Mesenchymal stem cell (in vitro differentiated cells and primary cell): ENCODE results near the gene NPAS2.

Experiments
- DNase-seq: peaks from one replicate; pipeline ENCODE4 v3.0.0-alpha.2; 2013
- H2AFZ ChIP-seq: one replicate; pipeline ENCODE4 v1.6.1; 2013; ENCODE audit warnings: low read depth, mild to moderate bottlenecking, control low read depth, inconsistent platforms, low read length, moderate library complexity
- H2AK5ac ChIP-seq: 2 replicates; pipeline ENCODE4 v1.6.1; 2013; ENCODE audit warnings: low read length, moderate library complexity, mild to moderate bottlenecking, inconsistent platforms; ENCODE audit not compliant: severe bottlenecking
- H2BK120ac ChIP-seq: one replicate; pipeline ENCODE4 v1.6.1; 2013; ENCODE audit warnings: low read depth, mild to moderate bottlenecking, inconsistent platforms, low read length, moderate library complexity
- H2BK12ac ChIP-seq, 2 experiments: one replicate each; pipeline ENCODE4 v1.6.1; 2013; ENCODE audit warnings: inconsistent platforms in 2 of 2, low read length in 2 of 2, mild to moderate bottlenecking in 2 of 2, moderate library complexity in 2 of 2, control low read depth in 1 of 2
- H2BK15ac ChIP-seq: one replicate; pipeline ENCODE4 v1.6.1; 2013; ENCODE audit warnings: mild to moderate bottlenecking, low read depth, inconsistent platforms; ENCODE audit not compliant: poor library complexity, severe bottlenecking
- H2BK5ac ChIP-seq: 2 replicates; pipeline ENCODE4 v1.6.1; 2013; ENCODE audit warnings: low read depth, mild to moderate bottlenecking, low read length, control low read depth, inconsistent platforms; ENCODE audit not compliant: poor library complexity, severe bottlenecking
- H3K14ac ChIP-seq, 2 experiments: one replicate each; pipeline ENCODE4 v1.6.1; 2013; ENCODE audit warnings: inconsistent platforms in 2 of 2, low read length in 2 of 2, control low read depth in 1 of 2, mild to moderate bottlenecking in 1 of 2, moderate library complexity in 1 of 2
- H3K18ac ChIP-seq, 2 experiments: one replicate each; pipeline ENCODE4 v1.6.1; 2013; ENCODE audit warnings: inconsistent platforms in 2 of 2, low read length in 2 of 2, control low read depth in 1 of 2, low read depth in 1 of 2, mild to moderate bottlenecking in 1 of 2
- H3K23ac ChIP-seq, 2 experiments: one replicate each; pipeline ENCODE4 v1.6.1; 2013; ENCODE audit warnings: inconsistent platforms in 2 of 2, low read length in 2 of 2, mild to moderate bottlenecking in 2 of 2, moderate library complexity in 2 of 2, control low read depth in 1 of 2
- H3K27ac ChIP-seq: 2 replicates; pipeline ENCODE4 v1.5.1; 2013; ENCODE audit warnings: mild to moderate bottlenecking, moderate library complexity, low read length, control low read depth, inconsistent platforms; ENCODE audit not compliant: poor library complexity, severe bottlenecking
- H3K27me3 ChIP-seq, 2 experiments: 2 replicates each; pipeline versions ENCODE4 v1.6.1 to v1.7.0; 2013; ENCODE audit warnings: low read length in 2 of 2, mild to moderate bottlenecking in 2 of 2, moderate library complexity in 2 of 2, control low read depth in 1 of 2, inconsistent platforms in 1 of 2; ENCODE audit not compliant: control insufficient read depth in 1 of 2, insufficient read depth in 1 of 2
- H3K36me3 ChIP-seq, 2 experiments: 2 replicates each; pipeline versions ENCODE4 v1.6.1 to v1.7.0; 2013; ENCODE audit warnings: low read length in 2 of 2, control low read depth in 1 of 2, inconsistent platforms in 1 of 2, low read depth in 1 of 2, mild to moderate bottlenecking in 1 of 2; ENCODE audit not compliant: insufficient read depth in 2 of 2, control insufficient read depth in 1 of 2
- H3K4ac ChIP-seq, 2 experiments: one replicate each; pipeline ENCODE4 v1.6.1; 2013; ENCODE audit warnings: inconsistent platforms in 2 of 2, low read length in 2 of 2, mild to moderate bottlenecking in 2 of 2, moderate library complexity in 2 of 2, control low read depth in 1 of 2, low read depth in 1 of 2
- H3K4me1 ChIP-seq: 2 replicates; pipeline ENCODE4 v1.6.1; 2013; ENCODE audit warnings: low read depth, low read length, control low read depth; ENCODE audit not compliant: control insufficient read depth, insufficient read depth
- H3K4me2 ChIP-seq: 2 replicates; pipeline ENCODE4 v1.6.1; 2013; ENCODE audit warnings: low read length, mild to moderate bottlenecking, inconsistent platforms; ENCODE audit not compliant: poor library complexity, severe bottlenecking
- H3K4me3 ChIP-seq, 2 experiments: 2 replicates each; pipeline versions ENCODE4 v1.5.1 to v1.7.0; 2013; ENCODE audit warnings: low read length in 2 of 2, mild to moderate bottlenecking in 2 of 2, control low read depth in 1 of 2, low read depth in 1 of 2; ENCODE audit not compliant: insufficient read depth in 1 of 2
- H3K79me1 ChIP-seq: replicated peaks from 2 replicates; pipeline ENCODE4 v1.6.1; 2013; ENCODE audit warnings: mild to moderate bottlenecking, control low read depth, low read length, inconsistent platforms; ENCODE audit not compliant: poor library complexity, severe bottlenecking
- H3K9ac ChIP-seq: 2 replicates; pipeline ENCODE4 v1.7.0; 2013; ENCODE audit warnings: mild to moderate bottlenecking, low read length, moderate library complexity
- H3K9me3 ChIP-seq: 2 replicates; pipeline ENCODE4 v1.7.0; 2013; ENCODE audit warnings: mild to moderate bottlenecking, low read length; ENCODE audit not compliant: control insufficient read depth
- H4K8ac ChIP-seq: one replicate; pipeline ENCODE4 v1.6.1; 2013; ENCODE audit warnings: inconsistent platforms, mild to moderate bottlenecking, low read length, moderate library complexity
- H4K91ac ChIP-seq: one replicate; pipeline ENCODE4 v1.6.1; 2013; ENCODE audit warnings: mild to moderate bottlenecking, low read length, inconsistent platforms
- WGBS: methylation state at CpG from one replicate; pipeline ENCODE4 v1.1.7; 2013; ENCODE audit warnings: mixed read lengths; 5-methylcytosine and 5-hydroxymethylcytosine counted together

The NPAS2 gene

DNA sequence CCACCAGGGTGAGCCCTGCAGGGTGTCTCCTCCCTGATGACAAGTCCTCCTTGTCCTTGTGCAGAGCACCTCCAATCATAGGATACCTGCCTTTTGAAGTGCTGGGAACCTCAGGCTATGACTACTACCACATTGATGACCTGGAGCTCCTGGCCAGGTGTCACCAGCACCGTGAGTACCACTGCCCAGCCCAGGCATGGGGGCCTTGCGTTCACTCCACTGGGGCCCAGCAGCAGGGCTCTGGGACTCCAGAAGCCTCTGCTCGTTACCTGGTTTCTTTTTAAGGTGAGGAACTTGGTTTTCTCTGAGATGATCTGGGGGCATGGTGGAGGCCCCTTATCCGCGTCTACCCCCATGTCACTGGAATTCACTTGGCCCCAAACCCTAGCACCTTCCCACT is 145.7 kb downstream of the NPAS2 start:
- no peak for DNase-seq
- Histone ChIP-seq H3K9ac (no peak overlapping the region), H3K27ac (no peak overlapping the region), H3K36me3 (peaks cover 0 to 21% of the 10 kb centered on the region in 2 experiments), H3K4me2 (no peak overlapping the region), H3K4me1 (no peaks in the 10 kb centered on the region), H3K23ac (no peak overlapping the region), H3K4ac (no peak overlapping the region), H3K79me1 (no peaks in the 10 kb centered on the region), H2AK5ac (no peak overlapping the region), H3K14ac (no peak overlapping the region), H2AFZ (no peak overlapping the region), H3K27me3 (no peaks in the 10 kb centered on the region), H4K8ac (no peak overlapping the region), H4K91ac (no peak overlapping the region), H3K9me3 (no peaks in the 10 kb centered on the region), H2BK120ac (no peak overlapping the region), H3K4me3 (no peak overlapping the region), H2BK15ac (no peak overlapping the region), H2BK12ac (no peak overlapping the region), H2BK5ac (no peak overlapping the region), H3K18ac (no peak overlapping the region)
- WGBS: 97% methylated on average over 3 of the region's 5 CpGs

GRCh38 chr2:100967716-100968115 is 147.8 kb downstream of the NPAS2 start:
- H2AFZ ChIP-seq: no peak overlapping the region
- no peaks in the 10 kb centered on the region for H3K4me1 ChIP-seq
- no peaks in the 10 kb centered on the region for H3K79me1 ChIP-seq
- no peak overlapping the region for H2BK15ac ChIP-seq
- H3K23ac ChIP-seq: no peak overlapping the region
- H3K27me3 ChIP-seq: no peaks in the 10 kb centered on the region
- H4K8ac ChIP-seq: no peak overlapping the region
- H3K4me2 ChIP-seq: no peak overlapping the region
- H3K9ac ChIP-seq: no peak overlapping the region
- no peaks in the 10 kb centered on the region for H3K9me3 ChIP-seq
- no peak overlapping the region for H2BK5ac ChIP-seq
- H4K91ac ChIP-seq: no peak overlapping the region
- H3K4me3 ChIP-seq: no peak overlapping the region
- H3K36me3 ChIP-seq: peaks cover 0 to 37% of the 10 kb centered on the region in 2 experiments
- no peak overlapping the region for H2BK12ac ChIP-seq
- H3K4ac ChIP-seq: no peak overlapping the region
- no peak overlapping the region for H3K27ac ChIP-seq
- 90% methylated on average over 8 of the region's 8 CpGs for whole genome bisulfite sequencing
- H2BK120ac ChIP-seq: no peak overlapping the region
- no peak overlapping the region for H3K14ac ChIP-seq
- DNase-seq: no peak
- no peak overlapping the region for H3K18ac ChIP-seq
- H2AK5ac ChIP-seq: no peak overlapping the region

- no peaks in the 10 kb centered on the region for H3K79me1 ChIP-seq
- H2BK15ac ChIP-seq: no peak overlapping the region
- H3K14ac ChIP-seq: no peak overlapping the region
- peaks cover 0 to 41% of the 10 kb centered on the region in 2 experiments for H3K36me3 ChIP-seq
- H3K4me3 ChIP-seq: no peak overlapping the region
- no peaks in the 10 kb centered on the region for H3K9me3 ChIP-seq
- no peak for DNase-seq
- no peak overlapping the region for H4K8ac ChIP-seq
- H3K9ac ChIP-seq: no peak overlapping the region
- H3K27me3 ChIP-seq: no peaks in the 10 kb centered on the region
- H2AK5ac ChIP-seq: no peak overlapping the region
- H3K4ac ChIP-seq: no peak overlapping the region
- no peak overlapping the region for H2AFZ ChIP-seq
- H2BK5ac ChIP-seq: no peak overlapping the region
- H4K91ac ChIP-seq: peak overlapping the region; percentile 43
- no peak overlapping the region for H2BK12ac ChIP-seq
- WGBS: 94% methylated on average over 27 of the region's 28 CpGs
- no peak overlapping the region for H3K4me2 ChIP-seq
- no peak overlapping the region for H3K18ac ChIP-seq
- H2BK120ac ChIP-seq: no peak overlapping the region
- no peak overlapping the region for H3K23ac ChIP-seq
- H3K27ac ChIP-seq: no peak overlapping the region
- no peaks in the 10 kb centered on the region for H3K4me1 ChIP-seq
Observed at GRCh38 chr2:100968146-100969145, 148.5 kb downstream of the NPAS2 start.

- WGBS: 98% methylated on average over 7 of the region's 7 CpGs
- H3K23ac ChIP-seq: no peak overlapping the region
- no peak overlapping the region for H3K4me2 ChIP-seq
Observed at GRCh38 chr2:100969998-100970397, 150.1 kb downstream of the NPAS2 start.

More at GRCh38 chr2:100969998-100970397, 150.1 kb downstream of the NPAS2 start:
- Histone ChIP-seq H3K4ac (no peak overlapping the region), H2BK5ac (no peak overlapping the region), H3K27me3 (no peaks in the 10 kb centered on the region), H3K79me1 (no peaks in the 10 kb centered on the region), H3K9me3 (no peaks in the 10 kb centered on the region), H2AFZ (no peak overlapping the region), H2BK120ac (no peak overlapping the region), H2BK15ac (no peak overlapping the region), H3K9ac (no peak overlapping the region), H3K14ac (no peak overlapping the region), H3K18ac (no peak overlapping the region), H3K36me3 (peaks cover 0 to 49% of the 10 kb centered on the region in 2 experiments), H3K4me3 (no peak overlapping the region), H2BK12ac (no peak overlapping the region), H3K4me1 (no peaks in the 10 kb centered on the region), H4K91ac (no peak overlapping the region), H2AK5ac (no peak overlapping the region), H3K27ac (no peak overlapping the region), H4K8ac (no peak overlapping the region)
- DNase-seq: no peak
